ENCODE results near the gene BICC1. TPM values are rescaled to one million over a fixed set of nuclear protein-coding genes. Genes with fewer than 3 reads are reported as not detected.

Gene BICC1
- total and polyA plus RNA-seq, 2 donors (not counting 1 experiment from before 2014, with no cell fraction given) = 22.6 to 64.7 TPM

DNA sequence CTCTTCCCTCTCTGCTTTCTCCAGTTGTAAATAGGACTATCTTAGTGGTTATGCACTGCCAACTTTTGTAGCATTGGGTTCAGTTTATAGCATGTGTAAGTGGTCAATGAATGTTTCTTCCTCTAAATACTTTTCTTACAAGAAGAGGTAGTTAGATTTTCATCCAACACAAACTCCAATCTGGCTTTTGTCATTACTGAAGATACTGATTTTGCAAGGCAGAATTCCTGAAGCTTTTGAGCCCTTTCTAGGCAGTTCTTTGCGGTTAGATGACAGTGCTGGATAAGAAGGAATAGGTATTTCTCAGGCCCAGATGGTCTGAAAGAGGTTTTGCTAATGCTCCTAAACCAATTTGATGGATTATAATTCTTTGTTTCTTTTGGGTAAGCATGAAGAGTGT, 60.5 kb downstream of the BICC1 start:
- H3K36me3 ChIP-seq (ENCODE audit: control insufficient read depth, insufficient read depth, low read length) = no peaks in the 10 kb centered on the region
- H3K4me3 ChIP-seq (replicated peaks in 1 of 4; ENCODE audit: control extremely low read depth in 1 of 4, insufficient read depth in 1 of 4, low read depth in 3 of 4, low read length in 4 of 4) = no peak overlapping the region
- H3K27ac ChIP-seq (ENCODE audit: insufficient read depth, low read length) = no peak overlapping the region
- no peak for TF ChIP-seq EZH2 (IDR thresholded peaks at IDR 0.05; ENCODE audit: low read length, missing control alignments)
- TF ChIP-seq, protein P1, sequence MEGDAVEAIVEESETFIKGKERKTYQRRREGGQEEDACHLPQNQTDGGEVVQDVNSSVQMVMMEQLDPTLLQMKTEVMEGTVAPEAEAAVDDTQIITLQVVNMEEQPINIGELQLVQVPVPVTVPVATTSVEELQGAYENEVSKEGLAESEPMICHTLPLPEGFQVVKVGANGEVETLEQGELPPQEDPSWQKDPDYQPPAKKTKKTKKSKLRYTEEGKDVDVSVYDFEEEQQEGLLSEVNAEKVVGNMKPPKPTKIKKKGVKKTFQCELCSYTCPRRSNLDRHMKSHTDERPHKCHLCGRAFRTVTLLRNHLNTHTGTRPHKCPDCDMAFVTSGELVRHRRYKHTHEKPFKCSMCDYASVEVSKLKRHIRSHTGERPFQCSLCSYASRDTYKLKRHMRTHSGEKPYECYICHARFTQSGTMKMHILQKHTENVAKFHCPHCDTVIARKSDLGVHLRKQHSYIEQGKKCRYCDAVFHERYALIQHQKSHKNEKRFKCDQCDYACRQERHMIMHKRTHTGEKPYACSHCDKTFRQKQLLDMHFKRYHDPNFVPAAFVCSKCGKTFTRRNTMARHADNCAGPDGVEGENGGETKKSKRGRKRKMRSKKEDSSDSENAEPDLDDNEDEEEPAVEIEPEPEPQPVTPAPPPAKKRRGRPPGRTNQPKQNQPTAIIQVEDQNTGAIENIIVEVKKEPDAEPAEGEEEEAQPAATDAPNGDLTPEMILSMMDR (conservative IDR thresholded peaks at IDR 0.05 in 1 of 2, IDR thresholded peaks at IDR 0.05 in 1 of 2; ENCODE audit: low read depth in 1 of 2, low read length in 2 of 2) = no peak
- no peaks in the 10 kb centered on the region for H3K9me3 ChIP-seq (ENCODE audit: control insufficient read depth, insufficient read depth, low read depth, low read length)
- H3K27me3 ChIP-seq (ENCODE audit: control insufficient read depth, insufficient read depth, low read length) = no peaks in the 10 kb centered on the region
- DNase-seq (ENCODE audit: low read depth in 2 of 2) = no peak
- no peaks in the 10 kb centered on the region for H4K20me1 ChIP-seq (ENCODE audit: control insufficient read depth, extremely low read depth, insufficient read depth, low read length)
- H2AFZ ChIP-seq (ENCODE audit: low read length) = no peak overlapping the region
- no peak overlapping the region for H3K9ac ChIP-seq (ENCODE audit: insufficient read depth, low read length)
- H3K79me2 ChIP-seq (ENCODE audit: control insufficient read depth, insufficient read depth, low read length) = peaks cover 32% of the 10 kb centered on the region
- no peak overlapping the region for H3K4me2 ChIP-seq (ENCODE audit: extremely low read depth, insufficient read depth, low read length)
- peaks cover 14% of the 10 kb centered on the region for H3K4me1 ChIP-seq (ENCODE audit: control insufficient read depth, extremely low read depth, insufficient read depth, low read length)

DNA sequence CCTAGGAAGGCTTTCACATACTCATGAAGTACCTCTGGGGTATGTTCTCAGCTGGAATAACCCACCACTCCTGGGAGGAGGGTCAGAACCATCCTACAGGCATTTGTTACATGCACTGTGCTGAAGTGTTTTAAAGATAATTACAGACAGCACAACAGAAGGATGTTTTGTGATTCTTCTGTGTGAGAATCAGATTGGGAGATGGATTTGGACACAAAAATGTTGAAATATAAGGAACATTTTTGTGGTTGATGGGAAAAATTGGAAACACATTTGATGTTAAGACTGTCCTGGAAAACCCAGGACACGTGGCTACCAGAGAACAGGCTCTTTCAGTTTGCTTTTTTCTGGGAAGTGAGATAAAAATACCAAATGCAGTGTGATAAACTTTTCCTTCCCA, 61.4 kb downstream of the BICC1 start:
- Histone ChIP-seq H3K9me3 (ENCODE audit: control insufficient read depth, insufficient read depth, low read depth, low read length) (no peaks in the 10 kb centered on the region), H3K4me2 (ENCODE audit: extremely low read depth, insufficient read depth, low read length) (peak overlapping the region; percentile 48), H3K4me3 (replicated peaks in 1 of 4; ENCODE audit: control extremely low read depth in 1 of 4, insufficient read depth in 1 of 4, low read depth in 3 of 4, low read length in 4 of 4) (no peak overlapping the region), H3K79me2 (ENCODE audit: control insufficient read depth, insufficient read depth, low read length) (peaks cover 36% of the 10 kb centered on the region), H3K36me3 (ENCODE audit: control insufficient read depth, insufficient read depth, low read length) (no peaks in the 10 kb centered on the region), H3K9ac (ENCODE audit: insufficient read depth, low read length) (no peak overlapping the region), H3K27me3 (ENCODE audit: control insufficient read depth, insufficient read depth, low read length) (no peaks in the 10 kb centered on the region), H3K4me1 (ENCODE audit: control insufficient read depth, extremely low read depth, insufficient read depth, low read length) (peaks cover 18% of the 10 kb centered on the region), H2AFZ (ENCODE audit: low read length) (no peak overlapping the region), H4K20me1 (ENCODE audit: control insufficient read depth, extremely low read depth, insufficient read depth, low read length) (no peaks in the 10 kb centered on the region), H3K27ac (ENCODE audit: insufficient read depth, low read length) (no peak overlapping the region)
- TF ChIP-seq, protein P1 (conservative IDR thresholded peaks at IDR 0.05 in 1 of 2, IDR thresholded peaks at IDR 0.05 in 1 of 2; ENCODE audit: low read depth in 1 of 2, low read length in 2 of 2) = no peak
- TF ChIP-seq EZH2 (IDR thresholded peaks at IDR 0.05; ENCODE audit: low read length, missing control alignments) = no peak
- DNase-seq (ENCODE audit: low read depth in 2 of 2) = peak in 1 of 2 donors; percentile 40

DNA sequence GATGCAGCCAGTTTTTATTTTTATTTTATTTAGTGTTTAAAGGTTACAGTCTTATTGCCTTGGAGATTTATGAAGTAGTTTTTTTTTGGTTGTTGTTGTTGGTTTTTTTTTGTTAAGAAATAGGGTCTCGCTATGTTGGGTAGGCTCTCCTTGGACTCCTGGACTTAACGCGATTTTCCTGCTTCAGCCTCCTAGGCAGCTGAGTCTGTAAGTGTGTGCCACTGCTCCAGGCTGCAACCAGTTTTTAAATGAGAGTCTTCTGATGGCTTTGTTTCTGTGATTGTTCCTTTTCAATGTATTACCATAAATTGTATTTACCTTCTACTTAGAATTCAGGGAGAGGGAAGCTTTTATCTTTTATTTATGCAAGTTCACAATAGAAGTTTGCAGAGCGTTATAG, 62.8 kb downstream of the BICC1 start:
- Histone ChIP-seq H3K27ac (ENCODE audit: insufficient read depth, low read length) (no peak overlapping the region), H3K4me3 (replicated peaks in 1 of 4; ENCODE audit: control extremely low read depth in 1 of 4, insufficient read depth in 1 of 4, low read depth in 3 of 4, low read length in 4 of 4) (no peak overlapping the region), H3K4me2 (ENCODE audit: extremely low read depth, insufficient read depth, low read length) (no peak overlapping the region), H2AFZ (ENCODE audit: low read length) (no peak overlapping the region), H3K27me3 (ENCODE audit: control insufficient read depth, insufficient read depth, low read length) (no peaks in the 10 kb centered on the region), H3K79me2 (ENCODE audit: control insufficient read depth, insufficient read depth, low read length) (peaks cover 40% of the 10 kb centered on the region), H3K4me1 (ENCODE audit: control insufficient read depth, extremely low read depth, insufficient read depth, low read length) (peaks cover 21% of the 10 kb centered on the region), H4K20me1 (ENCODE audit: control insufficient read depth, extremely low read depth, insufficient read depth, low read length) (no peaks in the 10 kb centered on the region), H3K9ac (ENCODE audit: insufficient read depth, low read length) (no peak overlapping the region), H3K36me3 (ENCODE audit: control insufficient read depth, insufficient read depth, low read length) (no peaks in the 10 kb centered on the region), H3K9me3 (ENCODE audit: control insufficient read depth, insufficient read depth, low read depth, low read length) (no peaks in the 10 kb centered on the region)
- DNase-seq (ENCODE audit: low read depth in 2 of 2) = no peak
- TF ChIP-seq, protein P1 (conservative IDR thresholded peaks at IDR 0.05 in 1 of 2, IDR thresholded peaks at IDR 0.05 in 1 of 2; ENCODE audit: low read depth in 1 of 2, low read length in 2 of 2) = no peak
- TF ChIP-seq EZH2 (IDR thresholded peaks at IDR 0.05; ENCODE audit: low read length, missing control alignments) = no peak
